Stimulated activated CD4-positive, alpha-beta T cell treated with anti-CD3 and anti-CD28 coated beads, TNF-alpha, amount 100 ng/mL, for 4 hours (primary cell): ENCODE measurements around the gene WRNIP1.
"Not testable (repeated sequence)": the region's sequence is repeated elsewhere in the genome, so short reads cannot be mapped to it uniquely, and the experiment has no call there.

ENCODE experiments used
- DNase-seq, 3 experiments: peaks; one replicate each; pipeline ENCODE4 v3.0.0-alpha.2; 2020; ENCODE audit warnings: low read depth in 3 of 3

Gene WRNIP1

GRCh38 chr6:2784930-2785329 lies 19.7 kb downstream of the WRNIP1 start:
- DNase-seq, result no peak

- no peak for DNase-seq
These were observed 21.1 kb downstream of the WRNIP1 start for GRCh38 chr6:2786269-2786668.

GRCh38 chr6:2790588-2791449 lies 25.6 kb downstream of the WRNIP1 start:
- peak in 1 of 3 experiments; percentile 20 for DNase-seq

- no peak for DNase-seq
These were observed 26.3 kb downstream of the WRNIP1 start for GRCh38 chr6:2791450-2791974.

- DNase-seq, result no peak
These were observed 27.3 kb downstream of the WRNIP1 start for GRCh38 chr6:2792330-2793110.

GRCh38 chr6:2793534-2794151 lies 28.4 kb downstream of the WRNIP1 start:
- no peak for DNase-seq

GRCh38 chr6:2794171-2794730 lies 29.1 kb downstream of the WRNIP1 start:
- DNase-seq, result no peak

GRCh38 chr6:2795162-2795561 lies 30.0 kb downstream of the WRNIP1 start:
- DNase-seq, result no peak

GRCh38 chr6:2795956-2796355 lies 30.8 kb downstream of the WRNIP1 start:
- DNase-seq, result no peak

- DNase-seq, result no peak
These were observed 31.7 kb downstream of the WRNIP1 start for GRCh38 chr6:2796861-2797260.

- no peak for DNase-seq
These were observed 32.4 kb downstream of the WRNIP1 start for GRCh38 chr6:2797564-2798031.

- no peak for DNase-seq
These were observed 33.5 kb downstream of the WRNIP1 start for GRCh38 chr6:2798586-2799134.

GRCh38 chr6:2799936-2800527 lies 34.8 kb downstream of the WRNIP1 start:
- no peak for DNase-seq

- DNase-seq, result no peak
These were observed 35.5 kb downstream of the WRNIP1 start for GRCh38 chr6:2800552-2801316.

- not testable (repeated sequence) for DNase-seq
These were observed 36.5 kb downstream of the WRNIP1 start for GRCh38 chr6:2801687-2802086.

- no peak for DNase-seq
These were observed 37.4 kb downstream of the WRNIP1 start for GRCh38 chr6:2802521-2803060.

- no peak for DNase-seq
These were observed 38.7 kb downstream of the WRNIP1 start for GRCh38 chr6:2803731-2804429.

- no peak for DNase-seq
These were observed 39.3 kb downstream of the WRNIP1 start for GRCh38 chr6:2804516-2804915.

GRCh38 chr6:2805031-2805430 lies 39.8 kb downstream of the WRNIP1 start:
- DNase-seq, result no peak
